Upper lobe of right lung (tissue), 1 donor: Measurements from ENCODE around the gene CDYL2. TPM values are rescaled to one million over a fixed set of nuclear protein-coding genes. Genes with fewer than 3 reads are reported as not detected.
"Not testable (repeated sequence)": the region's sequence is repeated elsewhere in the genome, so short reads cannot be mapped to it uniquely, and the experiment has no call there.

Experiments used
- ATAC-seq: fragments of 200-7000 bp; cut with Tn5 transposase; one replicate; pipeline ENCODE4 v1.9.1; 2020; ENCODE audit warnings: mild to moderate bottlenecking, moderate library complexity
- DNase-seq: peaks from one replicate; pipeline ENCODE4 v3.0.0-alpha.2; 2020
- H3K27ac ChIP-seq: fragments of 200-600 bp; one replicate; pipeline ENCODE4 v1.8.0; 2022
- H3K27me3 ChIP-seq: fragments of 200-600 bp; one replicate; pipeline ENCODE4 v1.8.0; 2022; ENCODE audit warnings: mild to moderate bottlenecking
- H3K36me3 ChIP-seq: fragments of 200-600 bp; one replicate; pipeline ENCODE4 v1.8.0; 2022
- H3K4me1 ChIP-seq: fragments of 200-600 bp; one replicate; pipeline ENCODE4 v1.8.0; 2022
- H3K4me3 ChIP-seq: fragments of 200-600 bp; one replicate; pipeline ENCODE4 v1.8.0; 2022; ENCODE audit warnings: mild to moderate bottlenecking
- H3K9me3 ChIP-seq: fragments of 200-600 bp; one replicate; pipeline ENCODE4 v1.8.0; 2022
- intact Hi-C: fragments of 100-400 bp; cut with DNase I; formaldehyde crosslinking; loops from one replicate; pipeline ENCODE4 v1.11.0; 2022
- total RNA-seq: library from RNA; stranded (reverse); fragmentation: NEBNext Ultra II Directional; extraction: Animal tissue kit (Norgen Biotek cat#: 25700); gene quantifications from one replicate; pipeline ENCODE4 v1.2.1, GENCODE V29; 2021
- TF ChIP-seq, protein P1 (sequence below): fragments of 200-600 bp; IDR thresholded peaks from one replicate; pipeline ENCODE4 v1.8.0; 2022; ENCODE audit warnings: antibody characterized with exemption
- donor health status: DM: no; HTN: yes; CAD: no; lungs with severe emphysema.

CDYL2 gene
- total RNA-seq, 1 donor from 2014 or later, result 21.0 TPM

DNA sequence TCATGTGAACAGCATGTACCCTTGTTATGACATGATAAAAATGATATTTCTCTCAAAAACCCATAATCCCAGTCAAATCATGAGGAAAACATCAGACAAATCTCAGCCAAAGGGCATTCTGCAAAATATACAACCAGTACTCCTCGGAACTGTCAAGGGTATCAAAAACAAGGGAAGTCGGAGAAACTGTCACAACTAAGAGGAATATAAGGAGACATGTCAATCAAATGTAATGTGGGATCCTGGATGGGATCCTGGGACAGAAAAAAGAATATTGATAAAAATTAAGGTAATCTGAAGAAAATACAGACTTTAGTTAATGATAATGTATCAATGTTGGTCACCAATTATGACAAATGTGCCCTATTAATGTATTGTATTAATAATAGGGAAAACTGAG is 15.6 kb upstream of the CDYL2 start:
- Histone ChIP-seq H3K36me3 (no peaks in the 10 kb centered on the region), H3K27me3 (no peaks in the 10 kb centered on the region), H3K27ac (no peak overlapping the region), H3K4me3 (no peak overlapping the region), H3K4me1 (no peaks in the 10 kb centered on the region), H3K9me3 (no peaks in the 10 kb centered on the region)
- intact Hi-C loops, result no loop called here
- ATAC-seq (no peak), DNase-seq (no peak)
- TF ChIP-seq, protein P1, sequence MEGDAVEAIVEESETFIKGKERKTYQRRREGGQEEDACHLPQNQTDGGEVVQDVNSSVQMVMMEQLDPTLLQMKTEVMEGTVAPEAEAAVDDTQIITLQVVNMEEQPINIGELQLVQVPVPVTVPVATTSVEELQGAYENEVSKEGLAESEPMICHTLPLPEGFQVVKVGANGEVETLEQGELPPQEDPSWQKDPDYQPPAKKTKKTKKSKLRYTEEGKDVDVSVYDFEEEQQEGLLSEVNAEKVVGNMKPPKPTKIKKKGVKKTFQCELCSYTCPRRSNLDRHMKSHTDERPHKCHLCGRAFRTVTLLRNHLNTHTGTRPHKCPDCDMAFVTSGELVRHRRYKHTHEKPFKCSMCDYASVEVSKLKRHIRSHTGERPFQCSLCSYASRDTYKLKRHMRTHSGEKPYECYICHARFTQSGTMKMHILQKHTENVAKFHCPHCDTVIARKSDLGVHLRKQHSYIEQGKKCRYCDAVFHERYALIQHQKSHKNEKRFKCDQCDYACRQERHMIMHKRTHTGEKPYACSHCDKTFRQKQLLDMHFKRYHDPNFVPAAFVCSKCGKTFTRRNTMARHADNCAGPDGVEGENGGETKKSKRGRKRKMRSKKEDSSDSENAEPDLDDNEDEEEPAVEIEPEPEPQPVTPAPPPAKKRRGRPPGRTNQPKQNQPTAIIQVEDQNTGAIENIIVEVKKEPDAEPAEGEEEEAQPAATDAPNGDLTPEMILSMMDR, result no peak

DNA sequence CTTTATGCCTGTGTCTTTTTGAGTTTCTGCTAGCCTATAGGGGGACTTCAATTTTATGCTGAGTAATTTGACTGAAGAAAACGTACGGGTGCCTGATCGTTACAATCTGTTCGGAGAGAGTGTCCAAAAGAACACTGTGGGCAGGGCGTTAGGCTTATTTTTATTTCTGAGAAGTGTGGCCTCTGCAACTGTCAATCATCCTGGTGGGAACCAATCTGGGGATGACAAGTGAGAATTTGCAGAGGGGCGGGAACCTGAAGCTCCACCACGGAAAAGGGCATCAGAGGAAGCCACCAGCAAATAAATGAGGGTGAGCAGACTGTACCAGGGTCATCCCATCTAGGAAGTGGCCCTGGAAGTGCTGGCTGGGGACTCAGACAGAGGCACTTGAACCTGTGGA is 12.0 kb upstream of the CDYL2 start:
- H3K27ac ChIP-seq, result no peak overlapping the region
- no peaks in the 10 kb centered on the region for H3K4me1 ChIP-seq
- no peaks in the 10 kb centered on the region for H3K9me3 ChIP-seq
- no peak for ATAC-seq
- H3K36me3 ChIP-seq, result no peaks in the 10 kb centered on the region
- no peak for DNase-seq
- no peak overlapping the region for H3K4me3 ChIP-seq
- TF ChIP-seq, protein P1, result no peak
- intact Hi-C loops, result no loop called here
- H3K27me3 ChIP-seq, result no peaks in the 10 kb centered on the region

GRCh38 chr16:80815278-80815677 is 10.9 kb upstream of the CDYL2 start:
- intact Hi-C loops, result not testable (repeated sequence)

DNA sequence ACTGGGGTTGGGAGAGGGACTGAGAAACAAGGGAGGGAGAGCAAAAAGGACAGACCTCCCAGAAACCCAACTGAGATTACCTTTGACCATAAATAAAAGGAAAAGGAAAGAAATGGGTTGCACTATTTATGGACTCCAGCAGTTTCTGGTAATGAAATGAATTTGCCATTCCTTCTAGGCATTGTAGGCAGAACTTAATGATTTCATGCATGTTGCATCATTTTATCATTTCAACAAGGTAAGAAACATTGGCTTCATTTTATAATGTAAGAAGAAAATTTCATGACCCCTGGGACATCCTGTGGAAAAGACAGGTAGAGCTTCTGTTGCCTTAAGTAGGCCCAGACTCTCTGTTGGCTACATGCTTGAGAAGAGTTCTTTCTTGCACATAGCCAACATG is 8.2 kb upstream of the CDYL2 start:
- Histone ChIP-seq H3K36me3 (no peaks in the 10 kb centered on the region), H3K4me1 (no peaks in the 10 kb centered on the region), H3K27me3 (no peaks in the 10 kb centered on the region), H3K9me3 (no peaks in the 10 kb centered on the region), H3K4me3 (no peak overlapping the region), H3K27ac (no peak overlapping the region)
- TF ChIP-seq, protein P1, result no peak
- ATAC-seq (no peak), DNase-seq (no peak)
- intact Hi-C loops, result no loop called here

More at GRCh38 chr16:80815278-80815677, 10.9 kb upstream of the CDYL2 start:
- ATAC-seq, H3K4me1 ChIP-seq, H3K4me3 ChIP-seq, H3K27ac ChIP-seq, DNase-seq, H3K36me3 ChIP-seq, H3K9me3 ChIP-seq, H3K27me3 ChIP-seq: not testable (repeated sequence)

GRCh38 chr16:80809366-80809765 is 5.0 kb upstream of the CDYL2 start:
- ATAC-seq (no peak), DNase-seq (no peak)
- Histone ChIP-seq H3K9me3 (no peaks in the 10 kb centered on the region), H3K27me3 (no peaks in the 10 kb centered on the region), H3K27ac (no peak overlapping the region), H3K4me3 (no peak overlapping the region), H3K36me3 (no peaks in the 10 kb centered on the region), H3K4me1 (no peaks in the 10 kb centered on the region)
- TF ChIP-seq, protein P1, result no peak
- intact Hi-C loops, result no loop called here

- intact Hi-C loops, result no loop called here
Measured at GRCh38 chr16:80807906-80808305, 3.5 kb upstream of the CDYL2 start.

More at GRCh38 chr16:80807906-80808305, 3.5 kb upstream of the CDYL2 start:
- no peaks in the 10 kb centered on the region for H3K27me3 ChIP-seq
- TF ChIP-seq, protein P1, result no peak
- no peak overlapping the region for H3K4me3 ChIP-seq
- no peaks in the 10 kb centered on the region for H3K4me1 ChIP-seq
- ATAC-seq (no peak), DNase-seq (no peak)
- no peaks in the 10 kb centered on the region for H3K36me3 ChIP-seq
- H3K27ac ChIP-seq, result no peak overlapping the region
- no peaks in the 10 kb centered on the region for H3K9me3 ChIP-seq
